Testis (tissue), 2 donors: ENCODE data around the gene HLCS.

Experiments used
- POLR2A ChIP-seq: fragments of 450-650 bp; IDR thresholded peaks from one replicate; pipeline ENCODE4 v1.6.1; 2017; ENCODE audit warnings: antibody characterized with exemption, mild to moderate bottlenecking, moderate library complexity
- TF ChIP-seq, protein P1 (sequence below), 3 experiments: fragments of 450-650 bp in 2 of 3; fragments of 200-600 bp in 1 of 3; sonication (generic) in 1 of 3; IDR thresholded peaks; one replicate each; pipeline ENCODE4 v1.5.1; 2016 to 2019; ENCODE audit warnings: antibody characterized with exemption in 3 of 3, mild to moderate bottlenecking in 2 of 3, moderate library complexity in 1 of 3

DNA sequence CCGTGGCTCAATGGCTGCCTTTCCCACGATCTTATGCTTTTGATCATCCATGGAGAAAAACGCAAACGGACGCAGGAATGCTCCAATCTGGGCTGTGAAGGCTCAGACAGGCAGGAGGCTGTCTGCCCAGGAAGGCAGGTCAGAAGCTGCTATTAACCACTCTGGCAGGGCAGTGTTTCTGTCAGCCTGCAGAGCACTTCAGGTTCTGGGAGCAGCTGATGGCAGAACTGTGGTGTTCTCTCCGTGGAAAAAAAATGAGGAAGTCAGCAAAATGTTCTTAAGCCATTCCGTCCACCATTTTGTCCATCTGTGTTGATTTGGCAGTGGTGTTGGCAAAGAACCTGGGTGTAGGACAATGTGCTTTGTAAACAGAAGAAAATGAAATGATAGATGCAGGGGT is 175.9 kb downstream of the HLCS start:
- TF ChIP-seq, protein P1, sequence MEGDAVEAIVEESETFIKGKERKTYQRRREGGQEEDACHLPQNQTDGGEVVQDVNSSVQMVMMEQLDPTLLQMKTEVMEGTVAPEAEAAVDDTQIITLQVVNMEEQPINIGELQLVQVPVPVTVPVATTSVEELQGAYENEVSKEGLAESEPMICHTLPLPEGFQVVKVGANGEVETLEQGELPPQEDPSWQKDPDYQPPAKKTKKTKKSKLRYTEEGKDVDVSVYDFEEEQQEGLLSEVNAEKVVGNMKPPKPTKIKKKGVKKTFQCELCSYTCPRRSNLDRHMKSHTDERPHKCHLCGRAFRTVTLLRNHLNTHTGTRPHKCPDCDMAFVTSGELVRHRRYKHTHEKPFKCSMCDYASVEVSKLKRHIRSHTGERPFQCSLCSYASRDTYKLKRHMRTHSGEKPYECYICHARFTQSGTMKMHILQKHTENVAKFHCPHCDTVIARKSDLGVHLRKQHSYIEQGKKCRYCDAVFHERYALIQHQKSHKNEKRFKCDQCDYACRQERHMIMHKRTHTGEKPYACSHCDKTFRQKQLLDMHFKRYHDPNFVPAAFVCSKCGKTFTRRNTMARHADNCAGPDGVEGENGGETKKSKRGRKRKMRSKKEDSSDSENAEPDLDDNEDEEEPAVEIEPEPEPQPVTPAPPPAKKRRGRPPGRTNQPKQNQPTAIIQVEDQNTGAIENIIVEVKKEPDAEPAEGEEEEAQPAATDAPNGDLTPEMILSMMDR (IDR thresholded peaks at IDR 0.05): no peak
- TF ChIP-seq POLR2A: no peak
